ENCODE data around the gene FBXO34.

- TF ChIP-seq CTCF (conservative IDR thresholded peaks at IDR 0.05; ENCODE audit: low read length) (no peak), EZH2phosphoT487 (IDR thresholded peaks at IDR 0.05; ENCODE audit: borderline replicate concordance) (no peak)
These were observed 103.5 kb downstream of the FBXO34 start for GRCh38 chr14:55374771-55375170.
